Loucy (cell line): ENCODE data around the gene HNRNPDL.

ENCODE experiments used
- CTCF ChIP-seq: fragments of 200-600 bp; sonication (generic); conservative IDR thresholded peaks from 2 replicates; pipeline ENCODE4 v1.5.1; 2014; ENCODE audit warnings: mild to moderate bottlenecking, antibody characterized with exemption, low read length
- EZH2phosphoT487 ChIP-seq: fragments of 200-600 bp; IDR thresholded peaks from 2 replicates; pipeline ENCODE4 v1.6.1; 2018; ENCODE audit warnings: antibody characterized with exemption, mild to moderate bottlenecking, moderate library complexity, borderline replicate concordance

GRCh38 chr4:82469791-82470345 lies 39.6 kb upstream of the HNRNPDL start:
- TF ChIP-seq CTCF (0 out of 2 replicates have a peak, but pooled peaks have one; percentile 12), EZH2phosphoT487 (no peak)
